SW 1271 (cell line): ENCODE data around the gene DLGAP1.

Experiments
- DNase-seq, 2 experiments: peaks; one replicate each; lab custom pipeline; 2025; lab: John Stamatoyannopoulos, UW

DLGAP1 gene

GRCh38 chr18:4238966-4239365 is 216.1 kb downstream of the DLGAP1 start:
- no peak for DNase-seq

GRCh38 chr18:4237664-4238041 is 217.5 kb downstream of the DLGAP1 start:
- DNase-seq, result no peak

DNA sequence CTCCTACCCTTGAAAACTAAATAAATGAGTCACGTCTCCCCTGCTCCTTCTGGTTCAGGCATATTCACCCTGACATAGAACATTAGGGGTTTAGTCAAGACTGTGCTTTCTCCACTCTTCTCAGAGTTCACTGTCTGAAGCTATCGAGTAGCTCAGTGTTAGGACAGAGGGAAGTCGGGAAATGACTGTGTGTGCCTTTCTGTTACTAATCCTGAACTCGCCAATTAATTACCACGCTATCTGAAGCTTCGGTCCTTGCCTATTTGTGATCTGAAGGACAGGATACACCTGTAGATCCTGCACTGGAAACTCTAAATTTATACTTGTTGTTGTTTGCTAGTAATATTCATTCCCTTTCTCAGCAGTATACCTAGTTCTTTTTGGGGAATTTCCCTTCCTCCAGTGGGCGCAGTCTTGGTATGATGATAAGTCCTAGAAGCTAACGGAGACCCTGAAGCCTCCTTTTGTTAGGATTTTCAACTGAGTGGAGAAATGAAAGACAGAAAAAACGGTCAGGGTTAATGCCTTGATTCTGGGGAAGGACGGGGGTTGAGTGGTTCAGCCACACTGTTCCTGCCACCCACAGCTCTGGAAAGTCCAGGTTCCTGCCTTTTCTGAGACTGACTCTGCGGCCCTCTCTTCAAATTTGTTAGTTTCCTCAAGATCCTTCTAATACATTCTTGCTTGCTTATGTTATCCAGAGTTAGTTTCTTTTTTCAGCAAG is 218.0 kb downstream of the DLGAP1 start:
- no peak for DNase-seq

DNA sequence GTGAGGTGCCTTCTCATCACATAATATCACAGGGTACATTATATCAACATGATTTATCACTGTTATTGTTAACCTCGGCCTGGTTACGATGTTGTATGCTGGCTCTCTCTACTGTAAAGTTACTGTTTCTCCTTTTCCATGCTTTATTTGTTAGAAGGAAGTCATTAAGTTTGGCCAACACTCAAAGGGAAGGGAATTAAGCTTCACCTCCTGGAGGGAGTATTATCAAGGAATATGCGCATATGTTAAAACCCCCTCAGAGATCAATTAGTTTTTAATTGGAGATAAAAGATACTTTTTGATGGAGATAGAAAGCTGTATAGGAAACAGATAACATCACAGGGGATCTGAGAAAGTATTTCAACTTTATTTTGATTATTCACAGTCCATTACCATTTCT is 221.6 kb downstream of the DLGAP1 start:
- no peak for DNase-seq

GRCh38 chr18:4232656-4233055 is 222.5 kb downstream of the DLGAP1 start:
- no peak for DNase-seq

DNA sequence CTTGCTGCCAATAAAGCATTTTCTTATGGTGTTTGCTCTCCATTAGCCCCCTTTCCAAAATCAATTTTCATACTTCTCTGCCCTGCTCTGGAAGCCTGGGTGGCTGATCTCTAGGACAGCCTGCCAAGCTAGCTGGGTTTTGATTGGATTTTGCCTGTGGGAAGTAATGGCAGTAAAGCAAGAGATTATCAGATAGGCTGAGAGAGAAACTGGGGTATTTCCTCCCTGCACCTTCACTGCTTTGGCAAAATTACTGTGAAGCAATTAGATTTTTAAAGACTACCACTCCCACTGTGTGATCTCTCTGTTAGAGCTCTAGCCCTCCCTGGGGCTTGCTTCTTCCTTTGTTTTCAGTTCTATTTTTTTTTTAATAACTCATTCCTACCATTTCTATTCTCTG is 223.8 kb downstream of the DLGAP1 start:
- no peak for DNase-seq

DNA sequence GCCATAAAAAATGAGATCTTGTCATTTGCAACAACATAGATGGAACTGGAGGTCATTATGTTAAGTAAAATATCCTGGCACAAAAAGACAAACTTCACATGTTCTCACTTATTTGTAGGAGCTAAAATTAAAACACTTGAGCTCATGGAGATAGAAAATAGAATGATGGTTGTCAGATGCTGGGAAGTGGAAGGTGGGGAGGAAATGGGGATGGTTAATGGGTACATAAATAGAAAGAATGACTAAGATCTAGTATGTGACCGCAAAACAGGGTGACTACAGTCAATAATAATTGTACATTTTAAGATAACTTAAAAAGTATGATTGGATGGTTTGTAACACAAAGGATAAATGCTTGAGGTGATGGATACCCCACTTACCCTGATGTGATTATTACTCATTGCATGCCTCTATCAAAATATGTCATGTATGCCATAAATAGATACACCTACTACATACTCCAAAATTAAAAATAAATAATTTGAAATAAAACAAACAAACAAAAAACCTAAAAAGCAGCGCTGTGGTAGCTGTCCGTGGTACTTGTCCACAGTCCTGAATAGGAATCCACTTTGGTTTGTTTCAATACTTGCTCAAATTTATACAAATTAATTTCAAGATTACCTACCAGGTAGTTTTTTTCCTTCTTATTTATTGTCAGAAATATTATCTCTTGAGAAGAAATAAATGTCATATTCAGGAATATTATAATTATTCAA is 224.5 kb downstream of the DLGAP1 start:
- no peak for DNase-seq

GRCh38 chr18:4224031-4224704 is 230.9 kb downstream of the DLGAP1 start:
- DNase-seq, result no peak

GRCh38 chr18:4211111-4211837 is 243.8 kb downstream of the DLGAP1 start:
- DNase-seq, result no peak

GRCh38 chr18:4208366-4208765 is 246.7 kb downstream of the DLGAP1 start:
- DNase-seq, result no peak

- DNase-seq, result no peak
Measured at GRCh38 chr18:4207383-4207985, 247.6 kb downstream of the DLGAP1 start.

- no peak for DNase-seq
Measured at GRCh38 chr18:4204438-4204720, 250.7 kb downstream of the DLGAP1 start.

GRCh38 chr18:4203568-4204437 is 251.3 kb downstream of the DLGAP1 start:
- no peak for DNase-seq

- DNase-seq, result no peak
Measured at GRCh38 chr18:4200399-4200798, 254.7 kb downstream of the DLGAP1 start.

DNA sequence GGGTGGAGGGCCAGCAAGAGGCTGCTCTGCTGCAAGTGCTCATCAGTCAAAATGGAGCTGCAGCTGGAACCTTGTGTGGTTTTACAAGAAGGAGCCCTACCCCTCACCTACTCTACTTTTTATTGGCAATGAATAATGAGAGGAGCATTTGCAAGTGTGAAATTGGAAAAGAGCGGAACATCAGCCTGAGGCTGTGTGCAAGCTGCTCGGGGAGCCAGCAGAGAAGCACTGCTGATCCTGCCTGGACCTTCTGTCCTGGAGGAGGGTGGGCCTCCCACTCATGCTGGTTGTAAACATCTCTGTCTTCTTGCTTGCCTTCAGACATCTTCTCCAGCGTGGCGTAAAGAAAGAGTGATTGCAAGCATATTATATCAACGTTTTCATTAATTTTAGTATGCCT is 256.2 kb downstream of the DLGAP1 start:
- no peak for DNase-seq

GRCh38 chr18:4196351-4196750 is 258.8 kb downstream of the DLGAP1 start:
- DNase-seq, result no peak

- DNase-seq, result no peak
Measured at GRCh38 chr18:4193086-4193485, 262.0 kb downstream of the DLGAP1 start.

- DNase-seq, result no peak
Measured at GRCh38 chr18:4181882-4182568, 273.1 kb downstream of the DLGAP1 start.

GRCh38 chr18:4181086-4181485 is 274.0 kb downstream of the DLGAP1 start:
- DNase-seq, result no peak

- DNase-seq, result no peak
Measured at GRCh38 chr18:4172196-4173100, 282.7 kb downstream of the DLGAP1 start.
